GM23338 (cell line): ENCODE data around the gene PRR22. TPM values are rescaled to one million over a fixed set of nuclear protein-coding genes. Genes with fewer than 3 reads are reported as not detected.

Experiments
- ATAC-seq: fragments of 200-7000 bp; cut with Tn5 transposase; 3 replicates; pipeline ENCODE4 v1.9.1; 2020
- DNase-seq: peaks from one replicate; pipeline ENCODE4 v3.0.0-alpha.2; 2015; ENCODE audit warnings: low spot score
- H2AFZ ChIP-seq: fragments of 200-600 bp; sonication (generic); 2 replicates; pipeline ENCODE4 v1.8.0; 2016; ENCODE audit warnings: antibody characterized with exemption, mild to moderate bottlenecking, moderate library complexity
- H3F3A ChIP-seq: fragments of 200-600 bp; sonication (generic); replicated peaks from 2 replicates; pipeline ENCODE4 v1.8.0; 2017; ENCODE audit warnings: antibody characterized with exemption, mixed run types, low read depth
- H3K27ac ChIP-seq: fragments of 200-600 bp; sonication (generic); 2 replicates; pipeline ENCODE4 v1.6.1; 2016; ENCODE audit warnings: low read depth
- H3K27me3 ChIP-seq: fragments of 200-600 bp; sonication (generic); 2 replicates; pipeline ENCODE4 v1.8.0; 2016; ENCODE audit warnings: mild to moderate bottlenecking, mixed run types, moderate library complexity; ENCODE audit not compliant: insufficient read depth
- H3K36me3 ChIP-seq: fragments of 200-600 bp; sonication (generic); 2 replicates; pipeline ENCODE4 v1.8.0; 2016; ENCODE audit warnings: mild to moderate bottlenecking; ENCODE audit not compliant: insufficient read depth
- H3K4me1 ChIP-seq: fragments of 200-600 bp; sonication (generic); 2 replicates; pipeline ENCODE4 v1.8.0; 2016; ENCODE audit warnings: mild to moderate bottlenecking, moderate library complexity; ENCODE audit not compliant: insufficient read depth
- H3K4me2 ChIP-seq: fragments of 200-600 bp; sonication (generic); 2 replicates; pipeline ENCODE4 v1.7.1; 2017; ENCODE audit warnings: mixed run types
- H3K4me3 ChIP-seq: fragments of 200-600 bp; sonication (generic); 2 replicates; pipeline ENCODE4 v1.6.1; 2016; ENCODE audit warnings: mixed run types
- H3K79me2 ChIP-seq: fragments of 200-600 bp; sonication (generic); replicated peaks from 2 replicates; pipeline ENCODE4 v1.8.0; 2017; ENCODE audit warnings: mild to moderate bottlenecking; ENCODE audit not compliant: insufficient read depth
- H3K9me2 ChIP-seq: fragments of 200-600 bp; sonication (generic); 2 replicates; pipeline ENCODE4 v1.8.0; 2017; ENCODE audit not compliant: insufficient read depth
- H4K20me1 ChIP-seq: fragments of 200-600 bp; sonication (generic); replicated peaks from 2 replicates; pipeline ENCODE4 v1.8.0; 2017; ENCODE audit warnings: mild to moderate bottlenecking; ENCODE audit not compliant: insufficient read depth
- H3K27ac Mint-ChIP-seq: 2 replicates; pipeline ENCODE4 v1.8.0; 2020; ENCODE audit warnings: inconsistent platforms, mild to moderate bottlenecking, moderate library complexity, mixed read lengths
- H3K27me3 Mint-ChIP-seq: 3 replicates; pipeline ENCODE4 v1.8.0; 2022; ENCODE audit warnings: low read depth, mild to moderate bottlenecking, moderate library complexity, mixed read lengths, inconsistent platforms; ENCODE audit not compliant: insufficient read depth, poor library complexity
- H3K36me3 Mint-ChIP-seq: 3 replicates; pipeline ENCODE4 v1.8.0; 2021; ENCODE audit warnings: low read depth, mild to moderate bottlenecking, inconsistent platforms, moderate library complexity, mixed read lengths
- H3K4me1 Mint-ChIP-seq: 3 replicates; pipeline ENCODE4 v1.8.0; 2020; ENCODE audit warnings: mild to moderate bottlenecking, inconsistent platforms, mixed read lengths
- H3K4me3 Mint-ChIP-seq: 3 replicates; pipeline ENCODE4 v1.8.0; 2021; ENCODE audit warnings: moderate library complexity, mild to moderate bottlenecking, inconsistent platforms, mixed read lengths
- H3K9me3 Mint-ChIP-seq: 3 replicates; pipeline ENCODE4 v1.8.0; 2020; ENCODE audit warnings: moderate library complexity, mild to moderate bottlenecking, inconsistent platforms, mixed read lengths
- CREB1 ChIP-seq: fragments of 250-450 bp; sonication (Bioruptor Pico); IDR thresholded peaks from 2 replicates; pipeline ENCODE4 v1.5.0; 2020; ENCODE audit warnings: low read depth, mild to moderate bottlenecking, moderate library complexity
- ETS1 ChIP-seq: IDR thresholded peaks from 2 replicates; pipeline ENCODE4 v1.6.1; 2016; ENCODE audit warnings: antibody characterized with exemption
- EZH2 ChIP-seq: fragments of 200-600 bp; sonication (generic); IDR thresholded peaks from one replicate; pipeline ENCODE4 v1.8.0; 2017; ENCODE audit warnings: antibody characterized with exemption, mild to moderate bottlenecking, low read depth; ENCODE audit not compliant: unreplicated experiment
- EZH2phosphoT487 ChIP-seq: fragments of 200-600 bp; sonication (generic); IDR thresholded peaks from one replicate; pipeline ENCODE4 v1.8.1; 2018; ENCODE audit warnings: antibody characterized with exemption; ENCODE audit not compliant: unreplicated experiment
- POLR2AphosphoS5 ChIP-seq: IDR thresholded peaks from 2 replicates; pipeline ENCODE4 v1.6.1; 2016; ENCODE audit warnings: antibody characterized with exemption, low read depth
- STAT1 ChIP-seq: IDR thresholded peaks from one replicate; pipeline ENCODE4 v1.6.1; 2016; ENCODE audit warnings: antibody characterized with exemption; ENCODE audit not compliant: unreplicated experiment
- ZNF114 ChIP-seq: fragments of 250-450 bp; sonication (Bioruptor Pico); IDR thresholded peaks from 2 replicates; pipeline ENCODE4 v1.5.0; 2020; ENCODE audit warnings: mild to moderate bottlenecking, moderate library complexity
- ZNF331 ChIP-seq: fragments of 250-450 bp; sonication (Bioruptor Pico); IDR thresholded peaks from 2 replicates; pipeline ENCODE4 v1.5.0; 2020; ENCODE audit warnings: low read depth, mild to moderate bottlenecking, moderate library complexity
- polyA plus RNA-seq: library from polyadenylated mRNA; unstranded; fragments of >200 nt; fragmentation: Nextera tagmentation; extraction: Ambion mirVana; gene quantifications from 2 replicates; pipeline ENCODE4 v1.2.1, GENCODE V29; 2016
- total RNA-seq: library from RNA; depleted of rRNA; stranded (reverse); fragments of >200 nt; shearing (Covaris generic); gene quantifications from 2 replicates; pipeline ENCODE4 v1.2.3, GENCODE V29; 2014

PRR22 gene
- total and polyA plus RNA-seq, 2 experiments from 2014 or later, result 1.0 to 1.2 TPM

GRCh38 chr19:5790559-5791520 lies 6.3 kb upstream of the PRR22 start, which contains the start of gene DUS3L:
TSS of gene DUS3L (minus strand) at chr19:5791163. CDS start at chr19:5791141, 22 bp downstream.
- H3K4me1 Mint-ChIP-seq, result peaks cover 5% of the 10 kb centered on the region
- no peak within 1 kb of the TSS; the same call in 1 of the 2 replicates for H2AFZ ChIP-seq

GRCh38 chr19:5789886-5790558 lies 5.5 kb upstream of the PRR22 start:
- peak overlapping the region; percentile 74 for H3K4me3 ChIP-seq
- H3K27ac ChIP-seq, result no peak overlapping the region
- H3K9me2 ChIP-seq, result no peaks in the 10 kb centered on the region
- peak overlapping the region; percentile 79 for H3K4me2 ChIP-seq
- Mint-ChIP-seq H3K4me1 (peaks cover 5% of the 10 kb centered on the region), H3K9me3 (no peaks in the 10 kb centered on the region; the same call in 1 of the 3 replicates), H3K4me3 (peak overlapping the region; percentile 99), H3K27ac (peak overlapping the region; percentile 85; the same call in 1 of the 2 replicates), H3K27me3 (peaks cover 19% of the 10 kb centered on the region), H3K36me3 (peaks cover 41% of the 10 kb centered on the region)
- H3K79me2 ChIP-seq, result no peaks in the 10 kb centered on the region
- peaks cover 5% of the 10 kb centered on the region; the same call in 1 of the 2 replicates for H3K36me3 ChIP-seq
- H3K27me3 ChIP-seq, result no peaks in the 10 kb centered on the region
- H3F3A ChIP-seq, result no peaks in the 10 kb centered on the region
- TF ChIP-seq EZH2, result no peak
- TF ChIP-seq ZNF114 (CRISPR knock-in tag), result 0 out of 2 replicates have a peak, but pooled peaks have one; percentile 16
- DNase-seq (no peak), ATAC-seq (no peak)
- no peaks in the 10 kb centered on the region; the same call in 1 of the 2 replicates for H4K20me1 ChIP-seq
- no peaks in the 10 kb centered on the region for H3K4me1 ChIP-seq
- H2AFZ ChIP-seq, result no peak overlapping the region

More at GRCh38 chr19:5790559-5791520, 6.3 kb upstream of the PRR22 start, which contains the start of gene DUS3L:
- ATAC-seq (peak; percentile 97), DNase-seq (peak; percentile 99)
- peak within 1 kb of the TSS; percentile 79 for H3K4me2 ChIP-seq
- no peaks in the 10 kb centered on the region; the same call in 1 of the 2 replicates for H4K20me1 ChIP-seq
- H3K79me2 ChIP-seq, result no peaks in the 10 kb centered on the region
- Mint-ChIP-seq H3K4me3 (peak within 1 kb of the TSS; percentile 99), H3K27ac (peak within 1 kb of the TSS; percentile 100), H3K36me3 (peaks cover 38% of the 10 kb centered on the region), H3K9me3 (no peaks in the 10 kb centered on the region; the same call in 1 of the 3 replicates), H3K27me3 (peaks cover 18% of the 10 kb centered on the region)
- no peaks in the 10 kb centered on the region for H3K9me2 ChIP-seq
- H3K27me3 ChIP-seq, result no peaks in the 10 kb centered on the region
- peak; percentile 97 for TF ChIP-seq ETS1
- no peak for TF ChIP-seq EZH2phosphoT487
- TF ChIP-seq POLR2AphosphoS5, result peak; percentile 60; the same call in 1 of the 2 replicates
- no peak for TF ChIP-seq STAT1
- no peak for TF ChIP-seq ZNF331 (CRISPR knock-in tag)
- TF ChIP-seq CREB1 (CRISPR knock-in tag), result peak; percentile 96
- no peaks in the 10 kb centered on the region for H3F3A ChIP-seq
- H3K36me3 ChIP-seq, result peaks cover 5% of the 10 kb centered on the region; the same call in 1 of the 2 replicates
- H3K4me1 ChIP-seq, result no peaks in the 10 kb centered on the region
- H3K4me3 ChIP-seq, result peak within 1 kb of the TSS; percentile 74
- H3K27ac ChIP-seq, result peak within 1 kb of the TSS; percentile 90
